Measurements from ENCODE around the gene HOXB8.

The HOXB8 gene

GRCh38 chr17:48610282-48611211, 4.5 kb downstream of the HOXB8 start, which contains the start of gene HOXB7:
HOXB7 (minus strand) TSS chr17:48611017; CDS start chr17:48610918, 99 bp downstream.
- peak; percentile 55 for DNase-seq (ENCODE audit: low read depth)

- DNase-seq (ENCODE audit: low read depth), result no peak
These were observed 5.3 kb downstream of the HOXB8 start for GRCh38 chr17:48609759-48610281.

GRCh38 chr17:48609033-48609432, 6.1 kb downstream of the HOXB8 start:
- no peak for DNase-seq (ENCODE audit: low read depth)

- DNase-seq (ENCODE audit: low read depth), result no peak
These were observed 6.6 kb downstream of the HOXB8 start for GRCh38 chr17:48608494-48608834.

GRCh38 chr17:48606892-48607614, 8.0 kb downstream of the HOXB8 start:
- DNase-seq (ENCODE audit: low read depth), result no peak

GRCh38 chr17:48605991-48606891, 8.9 kb downstream of the HOXB8 start:
- no peak for DNase-seq (ENCODE audit: low read depth)

- no peak for DNase-seq (ENCODE audit: low read depth)
These were observed 9.6 kb downstream of the HOXB8 start for GRCh38 chr17:48605409-48605919.

GRCh38 chr17:48604770-48605329, 10.2 kb downstream of the HOXB8 start, which contains the start of gene HOXB6:
HOXB6 (minus strand) TSS chr17:48604986; CDS start chr17:48598150, 6,836 bp downstream.
- no peak for DNase-seq (ENCODE audit: low read depth)

- no peak for DNase-seq (ENCODE audit: low read depth)
These were observed 10.9 kb downstream of the HOXB8 start for GRCh38 chr17:48603959-48604769.

- DNase-seq (ENCODE audit: low read depth), result no peak
These were observed 13.3 kb downstream of the HOXB8 start for GRCh38 chr17:48601539-48602425.

- DNase-seq (ENCODE audit: low read depth), result no peak
These were observed 13.9 kb downstream of the HOXB8 start for GRCh38 chr17:48601207-48601538.

GRCh38 chr17:48600244-48601098, 14.6 kb downstream of the HOXB8 start:
- DNase-seq (ENCODE audit: low read depth), result no peak

- DNase-seq (ENCODE audit: low read depth), result no peak
These were observed 15.7 kb downstream of the HOXB8 start for GRCh38 chr17:48599354-48599753.

- no peak for DNase-seq (ENCODE audit: low read depth)
These were observed 16.4 kb downstream of the HOXB8 start for GRCh38 chr17:48598736-48599135.

- DNase-seq (ENCODE audit: low read depth), result no peak
These were observed 17.1 kb downstream of the HOXB8 start for GRCh38 chr17:48597778-48598631.

- DNase-seq (ENCODE audit: low read depth), result no peak
These were observed 17.6 kb downstream of the HOXB8 start for GRCh38 chr17:48597528-48597777.

- no peak for DNase-seq (ENCODE audit: low read depth)
These were observed 18.2 kb downstream of the HOXB8 start for GRCh38 chr17:48596735-48597527.
